OCI-LY7 (cell line): ENCODE data around the gene ZNF335.

Experiments
- EZH2phosphoT487 ChIP-seq: fragments of 200-600 bp; sonication (generic); IDR thresholded peaks from 2 replicates; pipeline ENCODE4 v1.6.1; 2018; ENCODE audit warnings: low read depth, borderline replicate concordance, mild to moderate bottlenecking, mixed run types, antibody characterized with exemption, low read length, moderate library complexity, mixed read lengths
- TF ChIP-seq, protein P1 (sequence below): fragments of 200-600 bp; sonication (generic); conservative IDR thresholded peaks from 2 replicates; pipeline ENCODE4 v1.5.1; 2014; ENCODE audit warnings: mild to moderate bottlenecking, antibody characterized with exemption, low read length, moderate library complexity, mixed read lengths

DNA sequence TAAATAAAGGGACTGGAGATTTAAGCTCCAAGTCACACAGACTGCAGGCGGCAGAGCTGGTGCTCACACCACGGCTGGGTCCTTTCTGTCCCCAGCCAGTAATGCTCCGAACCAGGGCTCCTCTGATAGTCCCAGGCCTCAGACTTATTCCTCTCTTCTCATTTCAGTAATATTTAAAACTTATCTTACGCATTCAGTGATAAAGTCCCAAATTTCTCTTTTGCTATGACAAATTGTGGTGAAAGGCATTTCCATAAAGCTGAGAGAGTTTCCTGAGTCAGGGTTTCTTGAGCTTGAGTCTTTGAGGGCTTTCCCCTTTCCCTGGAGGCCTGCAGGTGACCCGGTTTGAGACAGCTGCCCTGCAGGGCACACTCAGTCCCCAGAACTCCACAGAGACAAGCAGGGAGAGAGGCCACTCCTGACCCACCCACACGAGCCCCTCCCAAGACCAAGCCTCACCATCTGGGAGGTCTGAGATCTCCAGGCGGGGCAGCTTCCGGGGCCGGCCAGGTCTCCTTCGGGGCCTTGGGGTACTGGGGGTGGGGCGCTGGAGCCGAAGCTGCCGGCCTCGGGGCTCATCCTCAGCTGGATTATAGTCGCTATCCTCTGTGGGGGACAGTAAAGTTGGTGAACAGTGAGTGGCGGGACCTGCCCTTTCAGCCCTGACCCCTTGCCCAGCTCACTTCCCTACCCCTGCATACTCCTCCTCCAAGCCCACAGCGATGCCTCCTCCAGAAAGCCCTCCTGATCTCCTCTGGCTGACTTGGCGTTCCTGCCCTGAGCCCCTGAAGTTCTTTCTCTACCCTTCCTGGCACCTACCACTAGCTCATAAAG, 6.6 kb downstream of the ZNF335 start:
- TF ChIP-seq, protein P1, sequence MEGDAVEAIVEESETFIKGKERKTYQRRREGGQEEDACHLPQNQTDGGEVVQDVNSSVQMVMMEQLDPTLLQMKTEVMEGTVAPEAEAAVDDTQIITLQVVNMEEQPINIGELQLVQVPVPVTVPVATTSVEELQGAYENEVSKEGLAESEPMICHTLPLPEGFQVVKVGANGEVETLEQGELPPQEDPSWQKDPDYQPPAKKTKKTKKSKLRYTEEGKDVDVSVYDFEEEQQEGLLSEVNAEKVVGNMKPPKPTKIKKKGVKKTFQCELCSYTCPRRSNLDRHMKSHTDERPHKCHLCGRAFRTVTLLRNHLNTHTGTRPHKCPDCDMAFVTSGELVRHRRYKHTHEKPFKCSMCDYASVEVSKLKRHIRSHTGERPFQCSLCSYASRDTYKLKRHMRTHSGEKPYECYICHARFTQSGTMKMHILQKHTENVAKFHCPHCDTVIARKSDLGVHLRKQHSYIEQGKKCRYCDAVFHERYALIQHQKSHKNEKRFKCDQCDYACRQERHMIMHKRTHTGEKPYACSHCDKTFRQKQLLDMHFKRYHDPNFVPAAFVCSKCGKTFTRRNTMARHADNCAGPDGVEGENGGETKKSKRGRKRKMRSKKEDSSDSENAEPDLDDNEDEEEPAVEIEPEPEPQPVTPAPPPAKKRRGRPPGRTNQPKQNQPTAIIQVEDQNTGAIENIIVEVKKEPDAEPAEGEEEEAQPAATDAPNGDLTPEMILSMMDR, result no peak
- TF ChIP-seq EZH2phosphoT487, result no peak
